HG03469 (cell line): Measurements from ENCODE around the gene GAK.
A peak's percentile ranks its signal among the peaks of the same experiment; 100 is the strongest.
"Not testable (repeated sequence)": the region's sequence is repeated elsewhere in the genome, so short reads cannot be mapped to it uniquely, and the experiment has no call there.

Experiments
- ATAC-seq: cut with Tn5 transposase; IDR thresholded peaks from one replicate; pipeline ENCODE4 v1.9.1; 2021; ENCODE audit warnings: mild to moderate bottlenecking, moderate library complexity, moderate number of reproducible peaks; ENCODE audit not compliant: unreplicated experiment

Gene GAK

GRCh38 chr4:931960-932712 is at the start of gene GAK, which contains the start of gene TMEM175:
Gene GAK, minus strand, starts transcription at chr4:932316. Its CDS starts 129 bp downstream, at chr4:932187.
Gene TMEM175, plus strand, starts transcription at chr4:932460. Its CDS starts 15,280 bp downstream, at chr4:947740.
- peak; percentile 83 for ATAC-seq

- no peak for ATAC-seq
Measured at GRCh38 chr4:978957-979701, 47.0 kb upstream of the GAK start.

GRCh38 chr4:976016-976415 is 43.9 kb upstream of the GAK start:
- not testable (repeated sequence) for ATAC-seq

- no peak for ATAC-seq
Measured at GRCh38 chr4:974668-975067, 42.6 kb upstream of the GAK start.

- ATAC-seq: no peak
Measured at GRCh38 chr4:973431-974397, 41.6 kb upstream of the GAK start, which contains the start of gene DGKQ. Gene DGKQ, minus strand, starts transcription at chr4:973569. Its CDS starts 87 bp downstream, at chr4:973482.

GRCh38 chr4:972651-973424 is 40.7 kb upstream of the GAK start:
- ATAC-seq: no peak

GRCh38 chr4:971666-972500 is 39.8 kb upstream of the GAK start:
- ATAC-seq: no peak

- ATAC-seq: no peak
Measured at GRCh38 chr4:970854-971520, 38.9 kb upstream of the GAK start.

GRCh38 chr4:970046-970745 is 38.1 kb upstream of the GAK start:
- no peak for ATAC-seq

- ATAC-seq: no peak
Measured at GRCh38 chr4:968621-969394, 36.7 kb upstream of the GAK start.

GRCh38 chr4:968221-968620 is 36.1 kb upstream of the GAK start:
- no peak for ATAC-seq

- no peak for ATAC-seq
Measured at GRCh38 chr4:967113-968104, 35.3 kb upstream of the GAK start.

- ATAC-seq: no peak
Measured at GRCh38 chr4:966266-967112, 34.4 kb upstream of the GAK start.

GRCh38 chr4:965766-966134 is 33.6 kb upstream of the GAK start:
- no peak for ATAC-seq

GRCh38 chr4:965048-965765 is 33.1 kb upstream of the GAK start:
- no peak for ATAC-seq
